NCI-H2081 (cell line): ENCODE results near the gene AIF1L.
"Not testable (repeated sequence)": the region's sequence is repeated elsewhere in the genome, so short reads cannot be mapped to it uniquely, and the experiment has no call there.

Source experiments
- DNase-seq, 2 experiments: peaks; one replicate each; lab custom pipeline; 2025; lab: John Stamatoyannopoulos, UW

Gene AIF1L

DNA sequence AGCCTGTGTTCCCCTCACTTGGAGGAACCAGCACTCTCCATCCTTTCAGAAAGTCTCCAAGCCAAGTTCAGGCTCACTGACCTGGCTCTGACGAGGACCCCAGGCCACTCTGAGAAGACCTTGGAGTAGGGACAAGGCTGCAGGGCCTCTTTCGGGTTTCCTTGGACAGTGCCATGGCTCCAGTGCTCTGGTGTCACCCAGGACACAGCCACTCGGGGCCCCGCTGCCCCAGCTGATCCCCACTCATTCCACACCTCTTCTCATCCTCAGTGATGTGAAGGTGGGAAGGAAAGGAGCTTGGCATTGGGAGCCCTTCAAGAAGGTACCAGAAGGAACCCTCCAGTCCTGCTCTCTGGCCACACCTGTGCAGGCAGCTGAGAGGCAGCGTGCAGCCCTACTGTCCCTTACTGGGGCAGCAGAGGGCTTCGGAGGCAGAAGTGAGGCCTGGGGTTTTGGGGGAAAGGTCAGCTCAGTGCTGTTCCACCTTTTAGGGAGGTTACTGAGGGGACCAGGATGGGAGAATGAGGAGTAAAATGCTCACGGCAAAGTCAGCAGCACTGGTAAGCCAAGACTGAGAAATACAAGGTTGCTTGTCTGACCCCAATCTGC is 24.4 kb downstream of the AIF1L start:
- no peak for DNase-seq

- no peak for DNase-seq
Measured at GRCh38 chr9:131121346-131121745, 25.0 kb downstream of the AIF1L start.

GRCh38 chr9:131122158-131122557 is 25.8 kb downstream of the AIF1L start:
- no peak for DNase-seq

DNA sequence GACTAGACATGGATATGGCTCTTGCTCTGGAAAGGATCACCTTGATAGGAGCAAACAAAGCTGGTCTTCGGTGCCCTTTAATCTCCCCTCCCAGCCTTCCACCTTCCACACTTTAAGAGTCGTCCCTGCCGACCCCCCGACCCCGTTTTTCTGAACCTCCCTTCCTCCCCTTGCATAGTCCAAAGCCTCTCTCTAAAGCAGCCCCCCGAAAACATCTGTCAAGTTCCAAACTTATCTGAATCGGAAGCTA is 28.6 kb downstream of the AIF1L start:
- DNase-seq: no peak

GRCh38 chr9:131125288-131126058 is 29.1 kb downstream of the AIF1L start, which contains the start of gene NUP214:
TSS of gene NUP214 (plus strand) at chr9:131125586. CDS start at chr9:131125705, 119 bp downstream.
- peak; percentile 96 to 98 for DNase-seq

DNA sequence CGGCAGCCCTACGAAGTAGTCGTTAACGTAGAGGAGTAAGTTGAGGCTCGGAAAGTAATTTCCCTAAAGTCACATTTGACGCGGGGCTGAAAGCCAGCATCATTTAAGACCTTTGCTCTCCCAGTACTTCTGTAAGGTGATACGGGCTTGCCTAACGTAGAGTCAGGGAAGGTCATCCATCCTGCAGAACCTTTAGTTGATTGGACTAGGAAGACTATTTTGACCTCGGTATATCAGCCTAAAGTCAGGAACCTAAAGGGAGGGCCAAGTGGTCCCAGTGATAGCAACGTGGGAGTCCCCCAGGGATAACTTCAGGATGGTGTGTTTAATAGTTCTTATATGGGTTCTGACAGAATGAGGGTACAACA is 29.7 kb downstream of the AIF1L start:
- no peak for DNase-seq

GRCh38 chr9:131129183-131129582 is 32.9 kb downstream of the AIF1L start:
- DNase-seq: no peak

DNA sequence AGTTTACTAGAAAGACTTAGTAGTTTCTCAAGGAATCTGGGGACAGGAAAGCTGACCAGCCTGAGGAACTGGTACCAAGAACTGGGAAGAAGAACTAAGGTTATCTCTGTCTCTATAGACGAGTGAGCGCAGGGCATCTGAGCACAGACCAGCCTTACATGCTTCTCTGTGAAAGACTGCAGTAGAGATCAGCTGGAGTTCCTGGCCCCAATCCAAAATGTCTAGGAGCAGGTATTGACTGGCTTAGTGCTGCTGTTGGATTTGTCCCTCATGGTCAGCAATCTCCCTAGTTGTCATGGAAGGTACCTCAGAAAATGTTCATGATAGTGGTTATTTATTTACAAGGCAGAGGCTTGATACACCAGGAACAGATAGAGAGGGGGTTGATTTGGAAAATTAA is 42.3 kb downstream of the AIF1L start:
- peak in 1 of 2 experiments; percentile 14 for DNase-seq

GRCh38 chr9:131140112-131140511 is 43.8 kb downstream of the AIF1L start:
- no peak for DNase-seq

DNA sequence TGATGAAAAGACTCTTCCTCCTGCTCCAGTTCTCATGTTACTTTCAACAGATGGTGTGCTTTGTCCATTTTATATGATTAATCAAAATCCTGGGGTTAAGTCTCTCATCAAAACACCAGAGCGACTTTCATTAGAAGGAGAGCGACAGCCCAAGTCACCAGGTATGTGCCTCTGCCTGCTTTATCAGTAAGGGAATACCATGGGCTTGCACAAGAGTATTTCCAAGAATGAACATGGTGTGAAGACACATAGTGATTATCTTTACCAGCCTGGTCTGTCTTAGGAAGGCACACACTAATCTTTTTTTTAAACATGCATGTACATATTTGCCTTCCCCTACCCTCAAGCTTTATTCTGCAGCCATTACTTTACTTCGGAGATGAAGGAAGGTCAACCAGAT is 44.2 kb downstream of the AIF1L start:
- no peak for DNase-seq

- DNase-seq: no peak
Measured at GRCh38 chr9:131142160-131142559, 45.8 kb downstream of the AIF1L start.

GRCh38 chr9:131144201-131144600 is 47.9 kb downstream of the AIF1L start:
- DNase-seq: no peak

DNA sequence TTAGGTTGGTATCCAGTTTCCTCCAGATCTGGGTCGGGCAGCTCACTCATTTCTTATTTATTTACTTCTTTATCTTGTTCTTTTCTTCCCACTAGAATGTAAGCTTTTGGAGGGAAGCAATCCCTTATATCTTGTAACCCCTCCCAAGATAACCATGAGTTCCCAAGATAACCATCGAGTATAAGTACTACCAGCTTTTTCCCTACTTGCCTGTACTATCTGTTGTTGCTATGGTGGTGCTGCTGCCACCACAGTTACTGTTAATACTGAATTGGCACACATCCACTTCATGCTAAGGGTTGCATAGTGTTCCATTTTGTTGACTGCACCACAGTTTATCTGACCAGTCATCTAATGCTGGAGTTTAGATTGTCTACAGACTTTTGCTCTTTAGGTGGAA is 48.9 kb downstream of the AIF1L start:
- no peak for DNase-seq

DNA sequence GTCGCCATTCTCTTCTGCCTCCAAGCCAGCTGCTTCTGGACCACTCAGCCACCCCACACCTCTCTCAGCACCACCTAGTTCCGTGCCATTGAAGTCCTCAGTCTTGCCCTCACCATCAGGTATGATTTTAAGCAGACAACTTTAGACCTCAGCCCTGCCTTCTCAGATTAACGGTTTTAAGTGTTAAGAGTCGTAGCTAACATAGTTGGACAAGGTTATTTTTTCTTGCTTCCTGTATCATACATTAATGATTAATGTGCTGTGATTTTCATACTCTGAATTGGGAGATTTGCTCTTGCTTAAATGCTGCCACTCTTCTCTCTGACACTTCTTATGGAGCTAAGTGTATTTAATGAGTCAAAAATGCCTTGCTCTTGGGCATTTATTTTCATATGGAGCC is 49.9 kb downstream of the AIF1L start:
- no peak for DNase-seq

DNA sequence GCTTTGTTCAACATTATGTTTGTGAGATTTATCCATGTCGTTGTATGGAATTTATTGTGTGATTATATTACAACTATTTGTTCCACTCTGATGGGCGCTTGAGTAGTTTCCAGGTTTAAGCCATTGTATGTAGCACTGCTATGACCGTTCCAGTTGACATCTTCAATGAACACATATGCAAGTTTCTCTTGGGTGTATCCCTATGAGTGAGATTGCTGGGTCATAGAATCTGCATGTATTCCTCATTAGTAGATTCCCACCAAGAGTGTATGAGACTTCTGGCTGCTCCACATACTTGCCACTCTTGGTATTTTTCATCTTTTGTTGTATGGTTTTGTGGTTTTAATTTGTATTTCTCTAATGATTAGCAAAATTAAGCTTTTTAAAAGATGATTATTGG is 51.9 kb downstream of the AIF1L start:
- no peak for DNase-seq

- DNase-seq: no peak
Measured at GRCh38 chr9:131148966-131149687, 52.8 kb downstream of the AIF1L start.

GRCh38 chr9:131149688-131150053 is 53.3 kb downstream of the AIF1L start:
- DNase-seq: no peak

DNA sequence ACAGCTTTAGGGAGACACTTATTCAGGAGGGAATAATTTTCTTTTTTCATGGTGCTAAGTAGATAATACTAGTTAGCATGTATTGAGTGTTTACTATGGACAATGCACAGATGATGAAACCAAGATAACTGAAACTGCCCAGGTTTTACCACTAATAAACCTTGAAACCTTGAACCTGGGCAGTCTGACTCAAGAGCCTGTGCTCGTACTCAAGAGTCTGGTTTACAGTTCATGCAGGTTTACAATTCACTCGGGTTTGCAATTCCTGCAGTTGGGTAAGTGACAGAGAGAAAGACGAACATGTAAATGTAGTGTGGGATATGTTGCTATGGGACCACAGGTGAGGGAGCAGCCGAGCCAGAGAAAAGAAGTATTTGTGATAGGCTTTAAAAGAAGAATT is 57.3 kb downstream of the AIF1L start:
- no peak for DNase-seq

- not testable (repeated sequence) for DNase-seq
Measured at GRCh38 chr9:131158673-131159072, 62.3 kb downstream of the AIF1L start.

DNA sequence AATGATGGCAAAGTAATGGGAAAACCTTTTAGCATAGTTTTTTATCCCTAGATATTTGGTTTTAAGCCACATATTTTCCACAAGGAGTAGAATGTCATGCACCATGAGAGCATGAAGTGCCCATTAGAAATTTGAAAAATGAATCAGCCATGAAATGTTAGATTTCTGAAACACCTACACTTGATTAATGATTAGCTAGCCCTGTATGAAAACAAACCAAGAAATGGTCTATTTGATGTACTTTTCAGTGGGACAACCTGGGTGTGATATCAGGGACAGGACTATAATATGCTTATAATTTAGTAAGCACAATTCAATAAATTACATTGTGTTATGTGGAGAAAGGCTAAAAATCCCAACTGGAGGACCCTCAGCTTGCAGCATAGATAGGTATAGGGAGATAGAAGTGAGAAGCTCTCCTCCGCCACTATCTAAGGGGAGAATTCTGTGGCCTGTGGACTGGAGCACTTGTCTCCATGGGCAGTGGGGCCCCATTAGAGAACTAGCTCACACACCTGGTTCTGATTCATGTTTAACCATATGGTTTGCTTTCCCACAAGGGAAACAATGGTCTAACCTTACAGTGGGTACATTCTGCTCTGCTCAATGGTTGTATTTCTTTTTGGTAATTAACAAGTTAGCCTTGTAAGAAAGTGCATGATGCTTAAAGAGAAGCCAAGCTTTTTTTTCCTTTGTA is 64.2 kb downstream of the AIF1L start:
- no peak for DNase-seq

DNA sequence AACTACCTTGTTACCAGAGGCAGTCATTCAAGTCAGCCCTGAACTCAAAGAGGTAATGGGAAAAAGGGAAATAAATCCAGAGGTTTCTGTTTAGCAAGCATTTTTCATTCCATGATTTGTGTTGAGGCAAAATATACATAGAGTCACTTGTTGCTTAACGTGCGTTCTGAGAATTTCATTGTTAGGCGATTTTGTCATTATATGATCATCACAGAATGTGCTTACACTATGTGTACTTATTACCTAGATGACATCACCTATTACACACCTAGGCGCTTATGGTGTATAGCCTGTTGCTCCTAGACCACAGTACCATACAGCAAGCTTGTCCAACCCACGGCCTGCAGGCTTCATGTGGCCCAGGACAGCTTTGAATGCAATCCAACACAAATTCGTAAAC is 65.3 kb downstream of the AIF1L start:
- no peak for DNase-seq

GRCh38 chr9:131162886-131163285 is 66.6 kb downstream of the AIF1L start:
- no peak for DNase-seq

DNA sequence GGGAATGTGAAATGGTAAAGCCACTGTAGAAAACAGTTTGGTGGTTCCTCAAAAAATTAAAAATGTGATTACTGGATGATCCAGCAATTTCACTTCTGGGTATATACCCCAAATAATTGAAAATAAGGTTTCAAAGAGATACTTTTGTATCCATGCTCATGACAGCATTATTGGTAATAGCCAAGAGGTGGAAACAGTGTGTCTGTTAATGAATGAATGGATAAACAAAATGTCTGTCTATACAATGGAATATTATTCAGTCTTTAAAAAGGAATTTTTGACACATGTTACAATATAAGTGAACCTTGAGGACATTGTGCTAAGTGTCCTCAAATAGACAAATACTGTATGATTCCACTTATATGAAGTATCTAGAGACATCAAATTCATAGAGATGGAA is 69.2 kb downstream of the AIF1L start:
- DNase-seq: no peak
